Measurements from ENCODE around the gene RASD1.
"Not testable (repeated sequence)": the region's sequence is repeated elsewhere in the genome, so short reads cannot be mapped to it uniquely, and the experiment has no call there.

RASD1 gene

GRCh38 chr17:17495536-17496188 lies 533 bp downstream of the RASD1 start:
- DNase-seq, result peak; percentile 76

- DNase-seq, result peak; percentile 67
These were observed 1.2 kb downstream of the RASD1 start for GRCh38 chr17:17494870-17495535.

- DNase-seq, result no peak
These were observed 1.7 kb downstream of the RASD1 start for GRCh38 chr17:17494499-17494869.

- DNase-seq, result no peak
These were observed 2.2 kb downstream of the RASD1 start for GRCh38 chr17:17493986-17494466.

GRCh38 chr17:17493249-17493985 lies 2.8 kb downstream of the RASD1 start:
- no peak for DNase-seq

- DNase-seq, result no peak
These were observed 3.6 kb downstream of the RASD1 start for GRCh38 chr17:17492571-17492970.

GRCh38 chr17:17492085-17492484 lies 4.1 kb downstream of the RASD1 start:
- DNase-seq, result no peak

GRCh38 chr17:17491546-17491988 lies 4.6 kb downstream of the RASD1 start:
- no peak for DNase-seq

- no peak for DNase-seq
These were observed 5.1 kb downstream of the RASD1 start for GRCh38 chr17:17491031-17491471.

GRCh38 chr17:17487998-17488397 lies 8.2 kb downstream of the RASD1 start:
- DNase-seq, result no peak

GRCh38 chr17:17486416-17486815 lies 9.8 kb downstream of the RASD1 start:
- DNase-seq, result not testable (repeated sequence)

- no peak for DNase-seq
These were observed 10.8 kb downstream of the RASD1 start for GRCh38 chr17:17485420-17485819.

GRCh38 chr17:17484451-17484899 lies 11.7 kb downstream of the RASD1 start:
- DNase-seq, result no peak

- DNase-seq, result no peak
These were observed 14.3 kb downstream of the RASD1 start for GRCh38 chr17:17481860-17482259.

GRCh38 chr17:17480593-17481148 lies 15.5 kb downstream of the RASD1 start:
- DNase-seq, result no peak

GRCh38 chr17:17479209-17479608 lies 17.0 kb downstream of the RASD1 start:
- DNase-seq, result no peak

- peak; percentile 98 for DNase-seq
These were observed 19.2 kb downstream of the RASD1 start, which contains the start of gene MED9 for GRCh38 chr17:17476865-17477467. Gene MED9 (plus strand): TSS chr17:17477000. CDS start chr17:17477042, 42 bp downstream.

- no peak for DNase-seq
These were observed 21.9 kb downstream of the RASD1 start for GRCh38 chr17:17474341-17474740.

GRCh38 chr17:17472333-17472920 lies 23.8 kb downstream of the RASD1 start:
- DNase-seq, result no peak

GRCh38 chr17:17469996-17470395 lies 26.2 kb downstream of the RASD1 start:
- no peak for DNase-seq

GRCh38 chr17:17469358-17469757 lies 26.8 kb downstream of the RASD1 start:
- DNase-seq, result no peak

All from activated CD8-positive, alpha-beta memory T cell treated with anti-CD3 and anti-CD28 coated beads for 24 hours (primary cell).